ENCODE results near the gene PEAR1. TPM values are rescaled to one million over a fixed set of nuclear protein-coding genes. Genes with fewer than 3 reads are reported as not detected.
A peak's percentile ranks its signal among the peaks of the same experiment; 100 is the strongest.

PEAR1 gene
- total and polyA plus RNA-seq, 4 experiments from 2014 or later: 0.32 to 0.36 TPM; not detected in 2

DNA sequence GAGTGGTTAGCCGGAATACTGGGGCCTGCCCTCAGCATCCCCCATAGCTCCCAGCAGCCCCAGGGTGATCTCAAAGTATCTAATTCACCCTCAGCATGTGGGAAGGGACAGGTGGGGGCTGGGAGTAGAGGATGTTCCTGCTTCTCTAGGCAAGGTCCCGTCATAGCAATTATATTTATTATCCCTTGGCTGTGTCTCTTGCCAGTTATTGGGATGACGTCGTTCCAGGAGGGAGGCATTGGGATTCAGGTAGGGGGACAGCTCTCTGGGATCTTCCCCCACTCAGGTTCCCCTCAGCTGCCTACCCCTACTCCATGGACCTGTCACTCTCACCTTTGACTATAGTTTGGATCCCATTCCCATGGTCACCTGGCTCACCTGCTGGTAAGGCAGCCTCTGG, 11.9 kb upstream of the PEAR1 start:
- Mint-ChIP-seq H3K9me3 (peaks cover 0 to 2% (median 0%) of the 10 kb centered on the region in 8 donors), H3K36me3 (no peaks in the 10 kb centered on the region), H3K4me3 (no peak overlapping the region), H3K27ac (peak overlapping the region in 1 of 7 donors; percentile 1), H3K4me1 (no peaks in the 10 kb centered on the region), H3K27me3 (peaks cover 22 to 50% of the 10 kb centered on the region in 2 donors)
- ChIA-PET CTCF (ENCODE audit: partially characterized antibody) (interaction anchor here (2.1 to 3.2 kb wide), 2 partner anchors 8 to 22 kb away, joined by 5 to 12 read pairs; partner anchors contain the start of gene NTRK1), POLR2A (ENCODE audit: partially characterized antibody) (no interaction called here)
- no peaks in the 10 kb centered on the region for H3K4me1 ChIP-seq (ENCODE audit: insufficient read depth, low read length)
- no peak overlapping the region for H3K27ac ChIP-seq (ENCODE audit: low read depth, low read length)
- intact Hi-C loops (cut with micrococcal nuclease): no loop called here
- H3K27me3 ChIP-seq (ENCODE audit: insufficient read depth, low read length): no peaks in the 10 kb centered on the region
- H3K36me3 ChIP-seq (ENCODE audit: insufficient read depth, low read length): no peaks in the 10 kb centered on the region
- H3K4me3 ChIP-seq (ENCODE audit: low read length in 2 of 2): no peak overlapping the region
- no peaks in the 10 kb centered on the region for H3K9me3 ChIP-seq (ENCODE audit: control insufficient read depth in 1 of 2, low read length in 2 of 2)
- no peak for DNase-seq

DNA sequence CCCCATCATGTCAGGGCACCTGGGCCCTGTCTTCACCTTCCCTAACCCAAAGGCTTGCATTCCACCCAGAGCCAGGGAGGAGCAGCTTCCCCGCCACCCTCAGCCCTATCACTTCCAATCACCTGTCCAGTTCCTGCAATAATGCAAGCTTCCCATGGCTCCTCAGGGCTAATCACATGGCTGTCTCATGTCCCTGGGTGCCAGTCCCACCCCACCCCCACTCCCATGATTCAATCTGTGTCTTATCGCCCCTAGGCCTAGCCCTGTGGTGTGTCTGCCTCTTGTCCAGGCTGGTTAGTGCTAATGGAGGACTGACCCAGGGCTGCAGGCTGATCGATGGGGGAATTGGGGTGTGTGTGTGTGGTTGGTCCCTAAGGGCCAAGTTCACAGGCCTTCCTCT, 11.0 kb upstream of the PEAR1 start:
- peaks cover 0 to 2% (median 0%) of the 10 kb centered on the region in 8 donors for H3K9me3 Mint-ChIP-seq
- no peaks in the 10 kb centered on the region for H3K27me3 ChIP-seq (ENCODE audit: insufficient read depth, low read length)
- no peaks in the 10 kb centered on the region for H3K4me1 ChIP-seq (ENCODE audit: insufficient read depth, low read length)
- H3K27ac ChIP-seq (ENCODE audit: low read depth, low read length): no peak overlapping the region
- no peak overlapping the region for H3K4me3 Mint-ChIP-seq
- H3K4me1 Mint-ChIP-seq: no peaks in the 10 kb centered on the region
- H3K36me3 Mint-ChIP-seq: no peaks in the 10 kb centered on the region
- peaks cover 25 to 50% of the 10 kb centered on the region in 2 donors for H3K27me3 Mint-ChIP-seq
- no peaks in the 10 kb centered on the region for H3K36me3 ChIP-seq (ENCODE audit: insufficient read depth, low read length)
- CTCF ChIA-PET (ENCODE audit: partially characterized antibody): interaction anchor here (2.1 kb wide), 1 partner anchor 23 kb away, joined by 5 read pairs; the partner anchor contains the start of gene NTRK1
- POLR2A ChIA-PET (ENCODE audit: partially characterized antibody): no interaction called here
- H3K27ac Mint-ChIP-seq: no peak overlapping the region
- intact Hi-C loops (cut with micrococcal nuclease): no loop called here
- no peaks in the 10 kb centered on the region for H3K9me3 ChIP-seq (ENCODE audit: control insufficient read depth in 1 of 2, low read length in 2 of 2)
- no peak for DNase-seq
- no peak overlapping the region for H3K4me3 ChIP-seq (ENCODE audit: low read length in 2 of 2)

DNA sequence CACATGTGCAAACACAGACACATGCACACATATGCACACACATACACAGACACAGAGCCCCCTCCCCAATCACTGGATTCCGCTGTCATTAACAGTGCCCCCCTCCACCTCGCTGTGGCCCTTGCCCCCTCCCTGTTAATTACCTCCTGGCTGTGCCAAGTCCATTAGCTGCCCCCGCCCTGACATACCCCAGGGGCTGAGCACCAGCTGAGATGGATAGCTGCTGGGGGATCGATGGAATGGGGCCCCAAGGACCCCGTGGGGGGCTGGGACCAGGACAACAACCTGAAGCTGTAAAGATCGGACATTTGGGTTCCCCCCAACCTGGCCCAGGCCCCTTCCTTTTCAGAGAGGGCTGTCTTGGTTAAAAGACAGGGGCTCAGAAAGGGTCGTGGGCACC, 9.6 kb upstream of the PEAR1 start:
- Histone ChIP-seq H3K36me3 (ENCODE audit: insufficient read depth, low read length) (no peaks in the 10 kb centered on the region), H3K4me1 (ENCODE audit: insufficient read depth, low read length) (no peaks in the 10 kb centered on the region), H3K9me3 (ENCODE audit: control insufficient read depth in 1 of 2, low read length in 2 of 2) (no peaks in the 10 kb centered on the region), H3K27me3 (ENCODE audit: insufficient read depth, low read length) (no peaks in the 10 kb centered on the region), H3K27ac (ENCODE audit: low read depth, low read length) (no peak overlapping the region), H3K4me3 (ENCODE audit: low read length in 2 of 2) (no peak overlapping the region)
- no peaks in the 10 kb centered on the region for H3K4me1 Mint-ChIP-seq
- H3K36me3 Mint-ChIP-seq: no peaks in the 10 kb centered on the region
- H3K9me3 Mint-ChIP-seq: peaks cover 0 to 2% (median 0%) of the 10 kb centered on the region in 8 donors
- peak overlapping the region in 2 of 7 donors; percentile 5 to 29 for H3K27ac Mint-ChIP-seq
- ChIA-PET CTCF (ENCODE audit: partially characterized antibody) (interaction anchor here (1.1 to 1.7 kb wide), 2 partner anchors 24 to 44 kb away, joined by 3 to 5 read pairs; no protein-coding TSS in a partner anchor), POLR2A (ENCODE audit: partially characterized antibody) (interaction anchor here (0.5 kb wide), 1 partner anchor 223 kb away, joined by 3 read pairs; no protein-coding TSS in a partner anchor)
- intact Hi-C loops (cut with micrococcal nuclease): no loop called here
- H3K27me3 Mint-ChIP-seq: peaks cover 27 to 49% of the 10 kb centered on the region in 2 donors
- no peak for DNase-seq
- no peak overlapping the region for H3K4me3 Mint-ChIP-seq

DNA sequence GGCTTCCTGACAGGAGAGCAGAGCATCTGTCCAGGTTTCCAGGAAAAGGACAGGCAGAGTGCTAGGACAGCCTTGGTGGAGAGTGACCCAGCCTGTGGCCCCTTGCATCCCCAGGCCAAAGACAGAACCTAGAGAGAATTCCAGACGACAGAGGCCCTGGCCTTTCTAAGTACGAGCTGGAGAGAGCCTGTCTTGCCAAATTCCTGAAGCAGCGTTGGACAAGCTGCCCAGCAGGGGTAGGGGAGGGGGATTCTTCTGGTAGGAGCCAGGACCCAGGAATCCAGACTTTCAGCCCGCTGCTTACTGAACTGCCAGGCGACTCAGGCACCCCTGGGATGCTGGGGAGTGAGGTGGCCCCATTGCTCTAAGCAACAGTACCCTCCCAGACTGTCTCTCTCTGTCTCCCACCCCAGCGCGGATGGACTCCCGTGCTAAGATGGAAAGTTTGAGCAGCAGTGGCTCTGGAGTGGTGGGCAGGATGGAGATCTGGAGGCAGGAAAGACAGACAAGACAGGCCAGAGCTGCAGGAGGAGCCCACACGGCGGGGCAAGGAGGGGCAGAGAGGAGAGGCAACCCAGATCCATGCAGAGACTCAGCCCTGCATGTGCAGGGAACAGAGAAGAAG, 8.8 kb upstream of the PEAR1 start:
- H3K4me1 Mint-ChIP-seq: no peaks in the 10 kb centered on the region
- CTCF ChIA-PET (ENCODE audit: partially characterized antibody): interaction anchor here (1.1 to 1.7 kb wide), 3 partner anchors 25 to 46 kb away, joined by 3 to 5 read pairs (median 4); no protein-coding TSS in a partner anchor
- H3K27ac ChIP-seq (ENCODE audit: low read depth, low read length): no peak overlapping the region
- H3K27me3 Mint-ChIP-seq: peaks cover 29 to 50% of the 10 kb centered on the region in 2 donors
- no peaks in the 10 kb centered on the region for H3K36me3 ChIP-seq (ENCODE audit: insufficient read depth, low read length)
- H3K27ac Mint-ChIP-seq: no peak overlapping the region
- H3K4me3 ChIP-seq (ENCODE audit: low read length in 2 of 2): no peak overlapping the region
- POLR2A ChIA-PET (ENCODE audit: partially characterized antibody): no interaction called here
- H3K27me3 ChIP-seq (ENCODE audit: insufficient read depth, low read length): no peaks in the 10 kb centered on the region
- H3K9me3 Mint-ChIP-seq: peaks cover 0 to 2% (median 0%) of the 10 kb centered on the region in 8 donors
- no peaks in the 10 kb centered on the region for H3K4me1 ChIP-seq (ENCODE audit: insufficient read depth, low read length)
- DNase-seq: no peak
- no peak overlapping the region for H3K4me3 Mint-ChIP-seq
- no peaks in the 10 kb centered on the region for H3K36me3 Mint-ChIP-seq
- intact Hi-C loops (cut with micrococcal nuclease): no loop called here
- no peaks in the 10 kb centered on the region for H3K9me3 ChIP-seq (ENCODE audit: control insufficient read depth in 1 of 2, low read length in 2 of 2)

DNA sequence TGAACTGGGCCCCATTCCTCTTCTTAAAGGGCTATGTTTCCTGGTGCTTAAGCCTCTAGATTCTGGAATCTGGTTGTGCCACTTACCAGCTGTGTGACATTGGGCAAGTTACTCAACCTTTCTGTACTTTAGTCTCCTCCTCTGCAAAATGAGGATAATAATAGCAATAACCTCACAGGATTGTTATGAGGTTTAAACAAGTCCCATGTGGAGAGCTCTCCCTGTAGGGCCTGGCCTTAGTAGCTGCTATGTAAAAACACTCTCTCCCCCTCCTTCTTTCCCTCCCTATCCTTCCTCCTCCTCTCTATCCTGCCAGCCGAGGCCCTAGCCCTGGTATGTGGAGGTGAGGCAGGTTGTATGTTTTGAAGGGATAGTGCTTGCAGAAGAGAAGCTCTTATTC, 8.2 kb upstream of the PEAR1 start:
- Mint-ChIP-seq H3K27me3 (peaks cover 29 to 51% of the 10 kb centered on the region in 2 donors), H3K9me3 (peaks cover 0 to 2% (median 0%) of the 10 kb centered on the region in 8 donors), H3K4me3 (no peak overlapping the region), H3K36me3 (no peaks in the 10 kb centered on the region), H3K27ac (no peak overlapping the region), H3K4me1 (peaks cover 0 to 3% (median 3%) of the 10 kb centered on the region in 4 donors)
- no peak overlapping the region for H3K27ac ChIP-seq (ENCODE audit: low read depth, low read length)
- no peaks in the 10 kb centered on the region for H3K9me3 ChIP-seq (ENCODE audit: control insufficient read depth in 1 of 2, low read length in 2 of 2)
- DNase-seq: no peak
- no peaks in the 10 kb centered on the region for H3K27me3 ChIP-seq (ENCODE audit: insufficient read depth, low read length)
- CTCF ChIA-PET (ENCODE audit: partially characterized antibody): interaction anchor here (1.1 to 1.3 kb wide), 2 partner anchors 47 to 159 kb away, joined by 3 to 4 read pairs; no protein-coding TSS in a partner anchor
- no peak overlapping the region for H3K4me3 ChIP-seq (ENCODE audit: low read length in 2 of 2)
- intact Hi-C loops (cut with micrococcal nuclease): no loop called here
- H3K4me1 ChIP-seq (ENCODE audit: insufficient read depth, low read length): no peaks in the 10 kb centered on the region
- POLR2A ChIA-PET (ENCODE audit: partially characterized antibody): no interaction called here
- H3K36me3 ChIP-seq (ENCODE audit: insufficient read depth, low read length): no peaks in the 10 kb centered on the region

DNA sequence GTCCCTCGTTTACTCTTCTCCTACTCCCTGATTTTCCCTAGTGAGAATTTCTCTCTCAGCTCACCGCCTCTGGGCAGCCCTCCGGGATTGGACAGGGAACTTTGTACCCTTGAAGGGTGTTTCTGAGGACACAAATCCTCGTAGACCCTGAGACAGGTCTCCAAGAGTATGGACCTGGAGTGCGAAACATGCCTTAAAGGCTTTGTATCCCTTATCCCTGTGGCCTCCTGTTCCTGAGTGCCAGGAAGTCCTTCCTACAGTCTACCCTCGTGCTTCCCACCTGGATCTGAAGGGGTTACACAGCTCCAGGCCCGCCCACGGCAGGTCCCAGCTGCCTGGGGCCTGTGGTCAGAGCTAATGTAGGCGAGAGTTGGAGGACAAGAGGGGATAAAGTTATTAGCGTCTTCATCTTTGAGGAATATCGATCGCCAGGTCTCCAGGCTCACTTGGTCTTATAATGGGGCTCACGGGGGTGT, 7.6 kb upstream of the PEAR1 start:
- H3K27ac Mint-ChIP-seq: no peak overlapping the region
- H3K4me3 Mint-ChIP-seq: no peak overlapping the region
- no peak overlapping the region for H3K4me3 ChIP-seq (ENCODE audit: low read length in 2 of 2)
- H3K4me1 ChIP-seq (ENCODE audit: insufficient read depth, low read length): no peaks in the 10 kb centered on the region
- CTCF ChIA-PET (ENCODE audit: partially characterized antibody): interaction anchor here (1.1 to 7.7 kb wide), 4 partner anchors 43 to 160 kb away, joined by 3 to 130 read pairs (median 4); no protein-coding TSS in a partner anchor
- H3K4me1 Mint-ChIP-seq: peaks cover 0 to 5% (median 3%) of the 10 kb centered on the region in 4 donors
- no peaks in the 10 kb centered on the region for H3K36me3 ChIP-seq (ENCODE audit: insufficient read depth, low read length)
- DNase-seq: no peak
- peaks cover 0 to 2% (median 0%) of the 10 kb centered on the region in 8 donors for H3K9me3 Mint-ChIP-seq
- no peaks in the 10 kb centered on the region for H3K27me3 ChIP-seq (ENCODE audit: insufficient read depth, low read length)
- peaks cover 28 to 53% of the 10 kb centered on the region in 2 donors for H3K27me3 Mint-ChIP-seq
- no peaks in the 10 kb centered on the region for H3K36me3 Mint-ChIP-seq
- intact Hi-C loops (cut with micrococcal nuclease): no loop called here
- no peaks in the 10 kb centered on the region for H3K9me3 ChIP-seq (ENCODE audit: control insufficient read depth in 1 of 2, low read length in 2 of 2)
- POLR2A ChIA-PET (ENCODE audit: partially characterized antibody): no interaction called here
- H3K27ac ChIP-seq (ENCODE audit: low read depth, low read length): no peak overlapping the region

DNA sequence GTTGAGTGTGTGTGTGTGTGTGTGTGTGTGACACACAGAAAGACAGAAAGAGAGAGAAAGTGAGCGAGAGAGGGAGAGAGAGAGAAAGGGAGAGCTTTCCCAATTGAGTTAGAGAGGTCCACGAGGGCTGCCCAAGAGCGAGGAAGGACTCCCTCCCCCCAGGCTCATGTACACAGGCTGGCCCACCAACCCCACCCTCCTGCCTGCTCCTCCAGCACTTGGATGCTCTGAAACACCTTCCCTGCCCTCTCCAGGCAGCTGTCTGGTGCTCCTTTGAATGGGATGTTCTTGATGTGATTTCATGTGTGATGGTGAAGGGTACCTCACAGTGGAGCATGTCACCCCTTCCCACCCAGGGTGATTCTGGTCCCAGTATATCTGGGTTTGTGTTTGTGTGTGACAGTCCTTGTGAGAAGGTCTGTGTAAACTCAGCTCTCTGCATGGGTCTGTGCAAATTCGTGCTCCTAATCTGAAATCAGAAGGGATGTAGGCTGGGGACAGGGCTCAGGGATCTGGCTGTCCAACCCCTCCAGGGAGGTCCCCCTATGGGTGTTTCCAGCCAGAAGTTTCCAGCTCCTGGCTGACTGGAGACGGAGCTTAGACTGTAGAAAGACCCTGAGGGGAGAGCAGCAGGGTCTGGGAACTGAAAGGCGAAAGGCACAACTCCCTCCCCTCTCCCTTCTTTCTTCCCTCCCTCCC, 6.8 kb upstream of the PEAR1 start:
- ChIA-PET POLR2A (ENCODE audit: partially characterized antibody) (no interaction called here), CTCF (ENCODE audit: partially characterized antibody) (interaction anchor here (1.1 to 7.7 kb wide), 5 partner anchors 26 to 160 kb away, joined by 3 to 130 read pairs (median 3); partner anchors contain the start of gene NTRK1)
- Mint-ChIP-seq H3K27ac (no peak overlapping the region), H3K36me3 (no peaks in the 10 kb centered on the region), H3K4me3 (no peak overlapping the region), H3K4me1 (peaks cover 2 to 8% (median 3%) of the 10 kb centered on the region in 4 donors), H3K9me3 (peaks cover 0 to 2% (median 0%) of the 10 kb centered on the region in 8 donors), H3K27me3 (peaks cover 26 to 48% of the 10 kb centered on the region in 2 donors)
- Histone ChIP-seq H3K4me3 (ENCODE audit: low read length in 2 of 2) (no peak overlapping the region), H3K9me3 (ENCODE audit: control insufficient read depth in 1 of 2, low read length in 2 of 2) (no peaks in the 10 kb centered on the region), H3K27me3 (ENCODE audit: insufficient read depth, low read length) (no peaks in the 10 kb centered on the region), H3K27ac (ENCODE audit: low read depth, low read length) (no peak overlapping the region), H3K36me3 (ENCODE audit: insufficient read depth, low read length) (no peaks in the 10 kb centered on the region), H3K4me1 (ENCODE audit: insufficient read depth, low read length) (no peaks in the 10 kb centered on the region)
- intact Hi-C loops (cut with micrococcal nuclease): no loop called here
- no peak for DNase-seq
